Measurements from ENCODE around the gene QRFP. TPM values are rescaled to one million over a fixed set of nuclear protein-coding genes. Genes with fewer than 3 reads are reported as not detected.
A peak's percentile ranks its signal among the peaks of the same experiment; 100 is the strongest.
"Not testable (repeated sequence)": the region's sequence is repeated elsewhere in the genome, so short reads cannot be mapped to it uniquely, and the experiment has no call there.

Gene QRFP
- total RNA-seq, 1 donor from 2014 or later = not detected

DNA sequence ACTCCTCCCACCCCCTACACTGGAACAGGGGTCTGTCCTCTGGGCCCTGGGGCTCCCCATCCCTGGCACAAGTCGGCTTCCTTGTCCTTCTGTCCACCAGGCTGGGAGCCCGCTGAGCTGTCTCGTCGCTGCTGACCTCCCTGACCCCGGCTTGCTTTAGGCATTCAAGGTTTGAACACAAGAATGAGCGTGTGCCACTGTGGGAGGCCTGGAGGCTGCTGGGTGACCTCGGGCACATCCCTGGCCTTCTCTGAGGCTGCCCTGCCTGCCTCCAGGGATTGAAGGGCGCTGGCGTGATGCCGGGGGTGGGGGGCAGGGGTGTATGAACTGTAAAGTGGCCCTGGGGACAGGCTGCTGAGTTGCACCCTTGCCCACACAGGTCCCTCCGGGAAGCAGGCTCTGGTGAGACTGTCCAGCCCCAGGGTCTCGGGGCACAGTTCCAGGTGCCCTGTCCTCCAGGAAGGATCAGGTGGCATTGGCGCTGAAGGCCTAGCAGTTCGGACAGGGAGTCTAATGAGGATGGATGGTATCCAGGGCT, 24.2 kb upstream of the QRFP start:
- DNase-seq (ENCODE audit: low spot score) (no peak), ATAC-seq (no peak)

DNA sequence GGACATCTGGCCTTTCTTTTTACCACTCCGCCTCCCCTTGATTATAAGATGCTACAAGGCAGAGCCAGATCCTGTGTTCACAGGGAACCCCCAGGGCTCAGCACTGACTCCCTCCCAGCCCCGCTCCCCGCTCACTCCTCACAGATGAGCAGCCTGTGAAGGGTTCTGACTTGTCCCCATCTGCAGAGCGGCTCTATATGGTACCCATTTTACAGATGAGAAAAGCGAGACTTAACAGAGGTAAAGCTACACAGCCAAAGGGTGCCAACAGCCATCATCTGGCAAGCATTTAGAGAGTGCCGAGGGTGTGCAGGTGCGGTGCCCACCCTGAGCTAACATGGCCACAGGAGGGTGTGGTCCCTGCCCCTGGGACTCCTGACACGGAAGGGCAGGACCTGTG, 23.6 kb upstream of the QRFP start:
- no peak for ATAC-seq
- DNase-seq (ENCODE audit: low spot score) = no peak

DNA sequence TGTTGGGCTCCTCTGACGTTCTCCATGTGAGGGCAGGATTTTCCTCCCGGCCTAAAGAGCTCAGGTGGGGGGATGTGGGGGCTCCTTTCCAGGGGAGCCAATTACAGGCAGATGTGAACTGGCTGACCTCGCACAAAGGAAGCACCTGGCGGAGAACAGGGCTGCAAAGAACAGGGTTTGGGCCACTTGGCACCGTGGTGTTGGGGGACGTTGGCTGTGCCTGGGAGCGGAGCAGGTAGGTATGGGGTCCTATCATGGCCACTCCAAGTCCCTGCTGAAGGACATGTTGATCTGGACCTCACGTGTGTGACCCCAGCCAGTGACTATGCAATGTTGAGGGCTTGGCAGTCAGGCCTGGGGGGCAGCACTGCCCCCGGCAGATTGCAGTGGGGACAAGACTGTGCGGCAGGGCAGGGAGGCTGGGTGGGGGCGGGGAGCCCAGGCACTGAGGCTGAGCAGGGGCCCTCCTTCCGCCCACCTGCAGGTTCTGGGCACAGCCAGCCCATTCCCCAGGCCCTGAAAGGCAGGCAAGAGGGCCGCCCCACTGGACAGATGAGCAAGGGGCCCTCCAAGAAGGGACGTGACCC, 23.0 kb upstream of the QRFP start:
- no peak for ATAC-seq
- no peak for DNase-seq (ENCODE audit: low spot score)

DNA sequence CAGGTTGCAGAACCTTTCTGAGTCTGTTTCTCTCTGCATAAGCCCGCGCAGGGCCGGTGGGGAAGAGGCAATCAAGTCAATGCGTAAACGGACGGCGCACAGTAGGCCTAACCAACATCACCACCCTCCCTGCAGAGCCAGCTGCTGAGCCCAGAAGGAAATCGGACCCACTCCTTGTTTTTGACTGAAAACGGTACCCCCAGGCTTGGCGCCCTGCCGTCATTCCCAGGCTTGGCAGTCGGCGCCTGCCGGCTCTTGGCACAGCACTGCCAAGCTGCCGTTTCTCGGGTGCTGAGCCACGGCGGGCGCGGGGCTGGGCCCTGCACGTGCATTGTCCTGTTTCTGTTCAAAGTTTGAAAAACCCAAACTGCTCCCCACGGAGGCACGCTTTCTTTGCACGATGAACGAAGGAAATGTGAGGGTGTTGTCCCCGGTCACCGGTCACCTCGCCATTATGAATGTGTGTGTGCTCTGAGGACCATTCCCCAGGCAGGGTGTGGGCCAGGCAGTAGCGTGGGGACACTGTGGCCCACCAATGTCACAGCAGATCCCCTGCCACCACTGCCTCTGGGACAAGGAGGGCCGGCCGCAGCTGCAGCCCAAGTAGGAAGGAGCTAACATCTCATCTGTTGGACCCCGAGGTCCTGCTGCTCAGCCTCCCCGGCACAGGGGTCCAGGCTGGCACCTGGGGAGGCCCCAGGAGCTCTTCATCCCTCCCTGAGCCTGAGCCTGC, 22.4 kb upstream of the QRFP start:
- DNase-seq (ENCODE audit: low spot score) (no peak), ATAC-seq (peak; percentile 24)

DNA sequence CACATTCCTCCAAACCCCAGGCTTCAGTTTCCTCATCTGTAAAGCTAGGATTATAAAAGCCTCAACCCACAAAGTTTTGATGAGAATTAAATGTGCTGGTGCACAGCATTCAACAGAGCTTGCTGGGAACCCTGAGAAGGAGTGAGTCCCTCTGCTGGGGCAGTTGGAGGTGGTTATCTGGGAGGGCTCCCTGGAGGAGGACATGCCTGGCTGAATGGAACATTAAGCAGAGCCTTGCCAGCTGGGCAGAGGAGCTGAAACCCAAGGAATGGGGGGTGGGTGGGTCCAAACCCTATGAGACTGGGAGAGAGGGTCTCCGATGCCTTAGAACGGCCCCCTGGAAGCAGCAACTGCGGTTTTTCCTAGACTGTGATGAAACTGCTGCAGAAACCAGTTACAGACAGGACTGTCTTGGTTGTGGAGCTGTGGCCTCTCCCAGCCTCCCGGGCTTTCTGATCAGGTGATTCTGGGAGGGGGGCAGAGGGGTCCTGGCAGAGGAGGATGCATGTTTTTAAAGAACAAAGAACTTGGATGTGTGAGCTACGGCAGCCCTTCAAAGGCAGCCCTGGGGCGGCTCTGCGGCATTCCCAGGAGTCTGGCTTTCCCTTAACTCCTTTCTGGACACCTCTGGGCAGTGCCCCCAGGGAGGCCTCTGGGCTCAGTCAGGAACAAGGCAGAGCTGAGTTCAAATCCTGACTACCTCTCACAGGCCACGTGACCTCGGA, 21.7 kb upstream of the QRFP start:
- ATAC-seq (no peak), DNase-seq (ENCODE audit: low spot score) (no peak)

DNA sequence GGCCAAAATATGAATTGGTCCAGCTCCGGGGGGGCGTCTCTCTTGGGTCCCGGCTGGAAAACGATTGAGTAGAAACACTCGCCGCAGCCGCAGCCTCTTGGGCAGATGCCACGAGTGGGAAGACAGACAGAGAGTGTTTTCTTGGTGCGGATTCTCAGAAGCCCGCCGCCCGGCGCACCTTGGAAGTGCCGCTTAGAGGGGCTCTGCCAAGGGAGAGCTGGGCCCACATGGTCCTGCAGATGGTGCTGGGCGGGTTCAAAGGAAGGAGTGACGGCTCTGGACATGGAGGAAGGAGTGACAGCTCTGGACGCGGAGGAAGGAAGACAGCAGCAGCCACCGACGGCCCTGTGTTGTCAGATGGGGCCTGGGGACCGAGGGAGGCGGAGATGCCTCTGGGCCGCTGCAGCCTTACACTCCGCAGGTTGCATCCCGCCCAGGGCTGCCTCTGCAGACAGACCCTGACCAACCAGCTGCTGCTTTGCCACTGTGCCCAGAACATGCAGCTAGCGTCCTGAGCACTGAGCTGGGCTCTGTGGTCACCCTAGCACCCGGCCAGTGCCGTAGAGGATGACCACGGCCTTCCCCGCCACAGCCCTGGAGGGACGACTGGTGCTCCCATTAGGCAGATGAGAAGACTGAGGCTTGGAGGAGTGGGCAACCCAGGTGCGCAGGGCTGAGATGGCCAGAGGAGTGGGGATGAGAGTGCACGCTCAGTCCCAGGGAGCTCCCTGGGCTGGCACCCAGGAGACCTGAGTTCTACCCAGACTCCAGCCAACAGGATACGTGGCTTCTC, 20.8 kb upstream of the QRFP start:
- ATAC-seq (no peak), DNase-seq (ENCODE audit: low spot score) (no peak)

DNA sequence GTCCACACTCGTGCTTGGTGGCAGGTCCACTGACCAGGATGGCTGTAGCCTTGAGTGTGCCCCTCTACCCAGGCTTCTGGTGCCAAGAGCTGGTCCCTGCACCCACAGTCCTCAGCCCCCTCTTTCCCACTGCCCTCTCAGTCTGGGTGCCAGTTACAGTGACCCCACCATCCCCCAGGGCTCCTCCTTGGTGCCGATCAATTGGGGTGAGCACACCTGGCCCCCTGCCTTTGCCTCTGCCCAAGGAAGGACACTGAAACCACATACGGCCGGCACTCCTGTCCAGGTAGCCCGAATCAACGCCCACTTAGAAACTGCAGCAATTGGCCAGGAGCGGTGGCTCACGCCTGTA, 18.5 kb upstream of the QRFP start:
- ATAC-seq (no peak), DNase-seq (ENCODE audit: low spot score) (no peak)

DNA sequence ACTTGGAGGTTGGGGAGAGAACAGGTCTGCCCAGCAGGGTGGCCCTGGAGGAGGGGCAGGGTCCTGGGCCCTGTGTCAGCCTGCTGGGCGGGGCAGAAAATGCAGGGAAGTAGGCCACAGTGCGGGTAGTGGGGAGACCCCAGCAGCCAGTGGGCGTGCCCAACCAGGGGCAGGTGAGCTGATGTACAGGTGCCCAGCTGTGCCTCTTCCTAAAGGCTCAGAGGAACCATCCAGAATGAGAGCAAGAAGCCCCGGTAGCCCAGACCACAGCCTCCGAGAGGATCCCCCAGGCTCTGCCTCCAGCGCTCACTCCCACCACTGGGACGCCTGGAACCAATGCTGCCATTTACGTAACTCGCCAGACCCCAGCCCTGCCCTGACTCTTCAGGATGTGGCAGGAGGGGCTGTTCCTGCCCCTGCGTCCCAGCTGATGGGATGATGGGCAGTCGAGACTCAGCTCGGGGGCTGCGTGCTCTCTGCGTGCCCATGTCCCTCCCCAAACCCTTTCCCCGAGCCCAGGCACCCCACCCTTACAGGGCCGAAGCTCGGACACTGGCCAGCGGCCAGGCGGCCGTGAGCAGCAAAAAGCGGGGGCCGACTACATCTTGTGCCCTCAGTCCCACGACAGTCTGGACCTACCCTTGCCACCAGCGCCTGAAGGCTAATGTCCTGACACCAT, 17.9 kb upstream of the QRFP start:
- ATAC-seq (no peak), DNase-seq (ENCODE audit: low spot score) (no peak)

DNA sequence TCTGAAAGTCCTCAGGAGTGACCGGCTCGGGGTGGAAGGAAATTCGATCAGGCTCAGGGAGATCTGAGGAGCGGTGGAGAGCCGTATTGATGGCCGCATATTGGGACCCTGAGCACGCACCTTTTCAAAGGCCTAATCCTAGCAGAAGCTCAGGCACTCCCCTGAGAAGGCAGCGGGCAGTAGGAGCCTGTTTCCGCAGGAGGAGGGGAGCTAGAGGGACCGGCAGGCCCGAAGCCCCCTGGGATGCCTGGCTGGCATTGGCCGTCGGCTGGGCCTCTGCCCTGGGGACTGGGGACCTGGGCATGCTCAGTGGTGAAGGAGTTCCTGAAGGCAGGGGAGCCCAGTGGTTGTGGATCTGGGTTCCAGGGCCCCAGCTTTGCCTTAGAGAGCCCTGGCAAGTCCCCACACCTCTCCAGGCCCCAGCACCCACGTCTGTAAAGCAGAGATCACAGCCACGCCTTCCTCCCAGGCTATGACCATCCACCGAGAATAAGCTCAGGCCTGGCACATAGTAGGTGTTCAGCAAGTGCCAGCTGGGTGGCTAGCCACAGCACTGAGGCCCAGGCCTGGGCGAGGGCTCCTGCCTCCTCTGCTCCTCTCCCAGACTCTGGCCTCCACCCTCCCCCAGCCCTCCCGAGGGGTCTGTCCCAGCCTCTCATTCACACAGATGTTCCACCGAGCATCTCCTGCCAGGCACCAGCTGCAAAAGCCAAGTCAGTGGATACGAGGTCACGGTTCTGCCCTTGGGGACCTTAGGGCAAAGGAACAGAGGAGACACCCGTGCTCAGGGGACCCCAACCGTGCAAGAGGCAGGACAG, 17.2 kb upstream of the QRFP start:
- ATAC-seq (no peak), DNase-seq (ENCODE audit: low spot score) (no peak)

DNA sequence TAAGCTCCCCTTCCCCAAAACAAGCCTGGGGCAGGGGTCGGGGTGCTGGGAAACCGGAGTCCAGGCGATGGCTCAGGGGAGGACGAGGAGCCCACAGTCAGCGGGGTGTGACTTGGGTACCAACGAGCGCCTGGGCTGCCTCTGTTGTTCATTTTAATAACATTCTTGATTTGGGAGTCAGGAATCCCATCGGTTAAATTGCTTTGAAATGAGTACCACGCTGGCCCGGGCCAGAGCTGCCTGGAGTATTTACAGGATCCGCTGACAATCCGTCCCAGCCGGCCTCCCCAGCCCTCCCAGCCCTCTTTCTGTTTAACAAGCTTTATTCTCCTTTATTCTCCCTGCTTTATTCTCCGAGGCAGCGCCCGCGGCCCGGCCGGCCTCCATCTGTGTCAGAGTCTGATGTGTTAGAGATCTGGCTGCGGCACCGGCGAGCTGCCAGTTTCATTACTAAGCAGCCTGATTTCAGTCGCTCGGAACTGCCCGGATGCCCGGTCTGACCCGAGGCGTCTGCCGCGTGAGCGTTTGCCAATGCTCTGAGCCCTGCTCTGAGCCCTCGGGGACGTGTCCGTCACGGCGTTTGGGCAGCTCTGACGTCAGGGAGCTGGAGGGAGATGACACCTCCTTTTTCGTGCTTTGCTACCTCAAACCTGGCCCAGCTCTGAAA, 16.5 kb upstream of the QRFP start:
- ATAC-seq (peak; percentile 84), DNase-seq (ENCODE audit: low spot score) (no peak)

DNA sequence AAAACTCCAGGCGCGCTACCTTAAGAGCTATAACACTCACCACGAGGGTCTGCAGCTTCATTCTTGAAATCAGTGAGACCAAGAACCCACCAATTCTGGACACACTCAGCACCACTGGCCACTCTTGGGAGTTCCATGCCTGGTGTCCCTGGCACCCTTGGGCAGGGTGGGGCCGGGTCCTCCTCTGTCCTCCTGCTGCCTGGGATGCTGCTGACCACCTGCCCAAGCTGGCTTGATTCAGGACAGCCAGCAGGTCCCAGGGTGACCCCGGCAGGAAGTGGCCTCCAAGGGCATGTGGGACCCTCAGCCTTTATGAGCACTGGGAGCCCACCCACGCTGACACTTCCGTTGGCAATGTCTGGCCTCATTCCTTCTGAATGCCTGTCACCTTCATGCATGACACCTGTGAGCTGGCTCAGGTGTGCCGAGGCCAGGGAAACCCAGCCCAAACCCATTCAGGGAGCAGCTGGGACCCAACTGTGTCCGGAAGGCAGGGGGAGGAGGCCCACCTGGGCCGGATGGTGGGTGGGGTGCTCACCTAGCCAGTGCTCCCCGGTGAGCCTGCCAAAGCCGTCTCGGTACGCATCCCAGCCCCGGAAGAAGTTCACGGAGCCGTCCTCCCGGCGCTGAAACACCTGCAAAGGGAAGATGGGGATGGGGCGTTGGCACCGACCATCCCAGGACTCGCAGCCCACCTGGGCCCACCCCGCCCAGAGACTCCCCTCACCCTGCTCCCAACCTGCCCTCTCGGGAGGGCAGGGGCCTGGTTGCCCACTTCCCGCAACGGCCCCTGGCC, 14.8 kb upstream of the QRFP start:
- no peak for DNase-seq (ENCODE audit: low spot score)
- ATAC-seq = no peak

DNA sequence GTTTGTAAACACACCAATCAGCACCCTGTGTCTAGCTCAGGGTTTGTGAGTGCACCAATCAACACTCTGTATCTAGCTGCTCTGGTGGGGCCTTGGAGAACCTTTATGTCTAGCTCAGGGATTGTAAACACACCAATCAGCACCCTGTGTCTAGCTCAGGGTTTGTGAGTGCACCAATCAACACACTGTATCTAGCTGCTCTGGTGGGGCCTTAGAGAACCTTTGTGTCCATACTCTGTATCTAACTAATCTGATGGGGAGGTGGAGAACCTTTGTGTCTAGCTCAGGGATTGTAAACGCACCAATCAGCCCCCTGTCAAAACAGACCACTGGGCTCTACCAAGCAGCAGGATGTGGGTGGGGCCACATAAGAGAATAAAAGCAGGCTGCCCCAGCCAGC, 14.1 kb upstream of the QRFP start:
- DNase-seq (ENCODE audit: low spot score); ATAC-seq: not testable (repeated sequence)

DNA sequence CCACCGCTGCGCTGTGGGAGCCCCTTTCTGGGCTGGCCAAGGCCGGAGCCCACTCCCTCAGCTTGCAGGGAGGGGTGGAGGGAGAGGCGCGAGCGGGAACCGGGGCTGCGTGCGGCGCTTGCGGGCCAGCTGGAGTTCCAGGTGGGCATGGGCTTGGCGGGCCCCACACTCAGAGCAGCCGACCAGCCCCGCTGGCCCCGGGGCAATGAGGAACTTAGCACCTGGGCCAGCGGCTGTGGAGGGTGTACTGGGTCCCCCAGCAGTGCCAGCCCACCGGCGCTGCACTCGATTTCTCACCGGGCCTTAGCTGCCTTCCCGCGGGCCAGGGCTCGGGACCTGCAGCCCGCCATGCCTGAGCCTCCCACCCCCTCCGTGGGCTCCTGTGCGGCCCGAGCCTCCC, 13.4 kb upstream of the QRFP start:
- DNase-seq (ENCODE audit: low spot score); ATAC-seq: not testable (repeated sequence)

DNA sequence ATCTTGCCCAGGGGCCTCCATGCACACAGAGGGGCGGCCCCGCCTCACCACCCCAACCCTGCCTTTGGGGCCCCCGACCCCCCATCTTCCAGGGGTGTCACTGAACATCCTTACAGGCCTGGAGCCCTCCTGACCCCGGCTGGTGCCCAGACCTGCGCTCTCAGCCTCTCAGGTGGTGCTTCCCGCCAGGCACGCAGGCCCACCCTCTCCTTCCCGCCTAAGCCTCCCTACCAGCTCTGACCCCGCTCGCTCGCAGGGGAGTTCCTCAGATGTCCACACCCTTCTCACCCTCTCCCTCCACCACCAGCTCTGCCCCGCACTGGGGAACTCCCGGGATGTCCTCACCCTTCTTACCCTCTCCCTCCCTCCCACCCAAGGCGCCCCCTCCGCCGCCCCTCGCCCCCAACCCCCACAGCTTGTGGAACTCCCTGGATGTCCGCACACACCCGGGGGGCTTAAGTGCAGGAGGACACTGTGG, 12.3 kb upstream of the QRFP start:
- no peak for ATAC-seq
- DNase-seq (ENCODE audit: low spot score) = no peak

DNA sequence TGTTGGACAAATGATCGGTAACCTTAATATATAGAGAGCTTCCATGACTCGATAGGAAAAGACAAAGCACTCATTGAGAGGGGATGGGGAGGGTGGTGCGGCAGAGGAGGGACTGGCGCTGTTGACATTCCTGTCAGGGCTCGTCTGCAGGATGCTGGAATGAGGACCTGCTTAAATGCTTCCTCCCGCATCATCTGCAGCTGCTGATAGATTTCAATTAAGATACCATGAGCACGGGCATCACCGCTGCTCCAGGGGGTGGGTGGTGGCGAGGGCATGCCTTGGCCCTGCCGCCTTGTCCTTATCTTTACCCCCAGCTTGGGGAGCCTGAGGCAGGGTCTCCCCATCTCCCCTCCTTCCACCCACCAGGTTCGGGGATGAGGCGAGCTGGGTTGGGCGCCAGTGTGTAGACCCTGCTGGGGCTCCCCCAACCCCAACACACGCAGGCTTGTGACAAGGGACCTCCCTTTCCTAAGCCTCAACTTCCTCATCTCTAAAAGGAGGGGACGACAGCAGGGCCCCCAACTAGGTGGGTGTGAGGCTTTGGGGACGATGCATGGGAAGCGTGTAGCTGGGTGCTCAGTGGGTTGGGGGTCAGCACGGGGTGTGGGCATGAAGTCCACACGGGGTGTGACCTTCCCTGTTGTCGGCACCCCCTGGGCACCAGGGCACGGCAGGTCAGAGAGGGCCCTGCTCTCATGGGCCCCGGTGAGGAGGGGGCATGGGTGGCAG, 11.7 kb upstream of the QRFP start:
- DNase-seq (ENCODE audit: low spot score) (no peak), ATAC-seq (no peak)

DNA sequence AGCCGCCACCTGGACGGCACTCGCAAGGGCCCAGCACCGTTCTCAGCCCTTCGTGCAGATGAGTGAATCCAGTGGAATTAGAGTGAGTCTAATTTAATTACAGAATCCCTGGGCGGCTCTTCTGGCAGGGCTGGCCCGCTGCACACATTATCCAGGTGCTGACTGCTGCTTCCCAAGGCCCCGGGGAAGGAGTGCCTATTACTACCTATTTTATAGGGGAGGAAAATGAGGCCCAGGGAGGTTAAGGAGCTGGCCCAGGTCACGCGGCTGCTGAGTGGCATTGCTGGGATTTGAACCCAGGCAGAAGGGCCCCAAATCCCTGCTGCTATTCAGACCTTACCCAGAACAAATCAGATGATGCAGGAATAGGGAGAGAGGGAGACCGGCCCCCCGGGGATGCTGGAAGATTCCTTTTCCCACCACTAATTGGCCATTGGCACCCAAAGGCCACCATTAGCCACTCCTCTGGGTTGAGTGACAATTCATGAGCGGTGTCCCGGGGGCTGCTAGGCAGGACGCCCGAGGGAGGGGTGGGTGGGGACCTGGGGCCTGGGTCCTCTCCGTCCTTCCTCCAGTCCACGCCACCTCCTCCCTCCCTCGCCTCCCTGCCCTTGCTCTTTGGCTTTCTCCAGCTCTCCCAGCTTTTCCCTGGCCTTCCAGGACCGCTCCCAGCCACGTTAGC, 10.3 kb upstream of the QRFP start:
- no peak for ATAC-seq
- DNase-seq (ENCODE audit: low spot score) = no peak
